Measurements from ENCODE around the gene CERKL. TPM values are rescaled to one million over a fixed set of nuclear protein-coding genes. Genes with fewer than 3 reads are reported as not detected.

CERKL gene
- total and polyA plus RNA-seq, 4 donors = 1.3 to 12.0 (median 2.5) TPM

- Histone ChIP-seq H3K4me3 (no peak overlapping the region), H3K36me3 (ENCODE audit: control insufficient read depth in 4 of 4, insufficient read depth in 4 of 4, low read length in 4 of 4) (no peaks in the 10 kb centered on the region), H3K9me3 (ENCODE audit: control insufficient read depth in 4 of 4, insufficient read depth in 3 of 4, low read length in 3 of 4) (no peaks in the 10 kb centered on the region), H3K27ac (ENCODE audit: low read depth in 1 of 2, low read length in 1 of 2) (no peak overlapping the region), H3K4me1 (ENCODE audit: control insufficient read depth in 5 of 5, insufficient read depth in 5 of 5, low read length in 5 of 5) (no peaks in the 10 kb centered on the region), H3K9ac (ENCODE audit: insufficient read depth in 1 of 2, low read length in 2 of 2) (no peak overlapping the region), H3K27me3 (ENCODE audit: control insufficient read depth in 3 of 3, insufficient read depth in 3 of 3, low read length in 2 of 3) (no peaks in the 10 kb centered on the region)
- WGBS, 2 donors = 46 to 75% methylated on average over 6 of the region's 6 CpGs
- DNase-seq = no peak
- ATAC-seq (ENCODE audit: insufficient read depth, low FRiP score) = no peak
- TF ChIP-seq, protein P1, sequence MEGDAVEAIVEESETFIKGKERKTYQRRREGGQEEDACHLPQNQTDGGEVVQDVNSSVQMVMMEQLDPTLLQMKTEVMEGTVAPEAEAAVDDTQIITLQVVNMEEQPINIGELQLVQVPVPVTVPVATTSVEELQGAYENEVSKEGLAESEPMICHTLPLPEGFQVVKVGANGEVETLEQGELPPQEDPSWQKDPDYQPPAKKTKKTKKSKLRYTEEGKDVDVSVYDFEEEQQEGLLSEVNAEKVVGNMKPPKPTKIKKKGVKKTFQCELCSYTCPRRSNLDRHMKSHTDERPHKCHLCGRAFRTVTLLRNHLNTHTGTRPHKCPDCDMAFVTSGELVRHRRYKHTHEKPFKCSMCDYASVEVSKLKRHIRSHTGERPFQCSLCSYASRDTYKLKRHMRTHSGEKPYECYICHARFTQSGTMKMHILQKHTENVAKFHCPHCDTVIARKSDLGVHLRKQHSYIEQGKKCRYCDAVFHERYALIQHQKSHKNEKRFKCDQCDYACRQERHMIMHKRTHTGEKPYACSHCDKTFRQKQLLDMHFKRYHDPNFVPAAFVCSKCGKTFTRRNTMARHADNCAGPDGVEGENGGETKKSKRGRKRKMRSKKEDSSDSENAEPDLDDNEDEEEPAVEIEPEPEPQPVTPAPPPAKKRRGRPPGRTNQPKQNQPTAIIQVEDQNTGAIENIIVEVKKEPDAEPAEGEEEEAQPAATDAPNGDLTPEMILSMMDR (IDR thresholded peaks at IDR 0.05; ENCODE audit: control extremely low read depth, extremely low read depth) = no peak
These were observed 40.2 kb upstream of the CERKL start for GRCh38 chr2:181697126-181697525.

- ATAC-seq (ENCODE audit: insufficient read depth, low FRiP score) (no peak), DNase-seq (no peak)
- Histone ChIP-seq H3K36me3 (ENCODE audit: control insufficient read depth in 4 of 4, insufficient read depth in 4 of 4, low read length in 4 of 4) (no peaks in the 10 kb centered on the region), H3K4me3 (no peak overlapping the region), H3K9ac (ENCODE audit: insufficient read depth in 1 of 2, low read length in 2 of 2) (no peak overlapping the region), H3K9me3 (ENCODE audit: control insufficient read depth in 4 of 4, insufficient read depth in 3 of 4, low read length in 3 of 4) (no peaks in the 10 kb centered on the region), H3K27ac (ENCODE audit: low read depth in 1 of 2, low read length in 1 of 2) (no peak overlapping the region), H3K4me1 (ENCODE audit: control insufficient read depth in 5 of 5, insufficient read depth in 5 of 5, low read length in 5 of 5) (no peaks in the 10 kb centered on the region), H3K27me3 (ENCODE audit: control insufficient read depth in 3 of 3, insufficient read depth in 3 of 3, low read length in 2 of 3) (peaks cover 0 to 2% (median 2%) of the 10 kb centered on the region in 3 donors)
- WGBS, 2 donors = 94 to 97% methylated on average over 17 of the region's 17 CpGs
- TF ChIP-seq, protein P1 (IDR thresholded peaks at IDR 0.05; ENCODE audit: control extremely low read depth, extremely low read depth) = no peak
These were observed 37.4 kb upstream of the CERKL start for GRCh38 chr2:181694271-181694670.

GRCh38 chr2:181690860-181691259 lies 34.0 kb upstream of the CERKL start:
- ATAC-seq (ENCODE audit: insufficient read depth, low FRiP score) = no peak
- TF ChIP-seq, protein P1 (IDR thresholded peaks at IDR 0.05; ENCODE audit: control extremely low read depth, extremely low read depth) = no peak
- no peak for DNase-seq
- WGBS, 2 donors = 83 to 88% methylated on average over 2 of the region's 2 CpGs
- no peaks in the 10 kb centered on the region for H3K4me1 ChIP-seq (ENCODE audit: control insufficient read depth in 5 of 5, insufficient read depth in 5 of 5, low read length in 5 of 5)
- peaks cover 2 to 19% (median 15%) of the 10 kb centered on the region in 3 donors for H3K27me3 ChIP-seq (ENCODE audit: control insufficient read depth in 3 of 3, insufficient read depth in 3 of 3, low read length in 2 of 3)
- H3K27ac ChIP-seq (ENCODE audit: low read depth in 1 of 2, low read length in 1 of 2) = no peak overlapping the region
- H3K4me3 ChIP-seq = no peak overlapping the region
- no peak overlapping the region for H3K9ac ChIP-seq (ENCODE audit: insufficient read depth in 1 of 2, low read length in 2 of 2)
- no peaks in the 10 kb centered on the region for H3K36me3 ChIP-seq (ENCODE audit: control insufficient read depth in 4 of 4, insufficient read depth in 4 of 4, low read length in 4 of 4)
- H3K9me3 ChIP-seq (ENCODE audit: control insufficient read depth in 4 of 4, insufficient read depth in 3 of 4, low read length in 3 of 4) = no peaks in the 10 kb centered on the region

GRCh38 chr2:181686576-181687185 lies 29.8 kb upstream of the CERKL start:
- peaks cover 0 to 13% (median 0%) of the 10 kb centered on the region in 5 donors for H3K4me1 ChIP-seq (ENCODE audit: control insufficient read depth in 5 of 5, insufficient read depth in 5 of 5, low read length in 5 of 5)
- TF ChIP-seq, protein P1 (IDR thresholded peaks at IDR 0.05; ENCODE audit: control extremely low read depth, extremely low read depth) = no peak
- ATAC-seq (ENCODE audit: insufficient read depth, low FRiP score) = no peak
- no peaks in the 10 kb centered on the region for H3K36me3 ChIP-seq (ENCODE audit: control insufficient read depth in 4 of 4, insufficient read depth in 4 of 4, low read length in 4 of 4)
- no peak for DNase-seq
- peaks cover 2 to 58% (median 48%) of the 10 kb centered on the region in 3 donors for H3K27me3 ChIP-seq (ENCODE audit: control insufficient read depth in 3 of 3, insufficient read depth in 3 of 3, low read length in 2 of 3)
- H3K27ac ChIP-seq (ENCODE audit: low read depth in 1 of 2, low read length in 1 of 2) = no peak overlapping the region
- H3K9me3 ChIP-seq (ENCODE audit: control insufficient read depth in 4 of 4, insufficient read depth in 3 of 4, low read length in 3 of 4) = peaks cover 0 to 9% (median 0%) of the 10 kb centered on the region in 4 donors
- 56 to 67% methylated on average over 6 of the region's 6 CpGs for WGBS, 2 donors
- no peak overlapping the region for H3K9ac ChIP-seq (ENCODE audit: insufficient read depth in 1 of 2, low read length in 2 of 2)
- H3K4me3 ChIP-seq = no peak overlapping the region

Measured in lung (tissue), 12 donors.